Nephron (organoid): Measurements from ENCODE around the gene PTF1A.
A peak's percentile ranks its signal among the peaks of the same experiment; 100 is the strongest.

Experiments used
- H3K27ac Mint-ChIP-seq, 3 experiments: 2 replicates each; pipeline ENCODE4 v1.8.0; 2020; ENCODE audit warnings: mixed read lengths in 3 of 3, mild to moderate bottlenecking in 2 of 3, moderate library complexity in 1 of 3
- H3K27me3 Mint-ChIP-seq: 2 replicates; pipeline ENCODE4 v1.8.0; 2021; ENCODE audit warnings: low read depth, mild to moderate bottlenecking, moderate library complexity, mixed read lengths
- H3K36me3 Mint-ChIP-seq: 2 replicates; pipeline ENCODE4 v1.8.0; 2020; ENCODE audit warnings: low read depth, mixed read lengths
- H3K4me1 Mint-ChIP-seq: 2 replicates; pipeline ENCODE4 v1.8.0; 2020; ENCODE audit warnings: mixed read lengths
- H3K4me3 Mint-ChIP-seq, 3 experiments: 2 replicates each; pipeline ENCODE4 v1.8.0; 2020; ENCODE audit warnings: mild to moderate bottlenecking in 3 of 3, mixed read lengths in 3 of 3, moderate library complexity in 2 of 3
- H3K9me3 Mint-ChIP-seq: 2 replicates; pipeline ENCODE4 v1.8.0; 2020; ENCODE audit warnings: mixed read lengths
- TF ChIP-seq, protein P1 (sequence below), 3 experiments: fragments of 200-600 bp; sonication (generic); IDR thresholded peaks; one replicate each; pipeline ENCODE4 v1.5.0; 2021; ENCODE audit warnings: antibody characterized with exemption in 3 of 3; ENCODE audit not compliant: unreplicated experiment in 3 of 3

Gene PTF1A

DNA sequence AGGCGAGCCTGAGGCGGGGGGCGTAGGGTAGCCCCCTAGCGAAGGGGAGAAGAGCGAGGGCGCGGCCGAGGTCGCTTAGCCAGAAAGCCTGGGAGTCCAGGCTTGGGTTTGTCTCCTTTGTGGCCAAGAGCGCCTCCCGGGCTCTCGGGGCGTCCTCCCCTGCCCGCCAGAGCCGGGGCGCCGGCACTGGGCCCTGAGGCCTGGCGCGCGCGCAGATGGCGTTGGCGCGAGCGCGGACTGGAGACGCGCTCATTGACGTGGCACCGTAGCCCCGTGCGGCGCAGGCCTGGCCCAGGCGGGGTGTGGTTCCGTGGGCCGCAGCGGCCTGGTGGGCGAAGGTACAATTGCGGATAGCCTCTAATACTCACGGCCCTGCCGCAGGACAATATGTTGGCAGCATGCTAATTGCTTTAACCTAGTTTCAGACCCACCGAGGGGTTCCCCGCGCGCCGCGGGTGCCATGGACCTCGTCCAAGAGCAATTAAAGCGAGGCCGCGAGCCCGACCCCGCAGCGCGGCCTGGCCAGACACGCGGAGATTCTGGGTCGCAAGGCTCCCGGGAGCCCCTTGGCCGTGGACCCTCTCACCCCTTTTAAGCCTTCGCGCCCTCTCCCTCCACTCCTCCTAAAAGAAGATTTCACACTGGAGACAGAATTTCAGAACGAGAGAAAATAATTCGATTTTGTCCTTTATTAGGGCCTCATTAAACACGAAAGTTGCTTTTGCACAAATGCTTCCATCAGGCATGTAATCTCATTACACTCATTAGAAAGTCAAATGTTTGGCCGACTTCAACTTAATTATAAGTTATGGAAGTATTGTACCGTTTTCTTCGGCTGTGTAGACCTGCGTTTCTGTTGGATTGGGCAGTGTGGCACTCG, 3.1 kb downstream of the PTF1A start:
- TF ChIP-seq, protein P1, sequence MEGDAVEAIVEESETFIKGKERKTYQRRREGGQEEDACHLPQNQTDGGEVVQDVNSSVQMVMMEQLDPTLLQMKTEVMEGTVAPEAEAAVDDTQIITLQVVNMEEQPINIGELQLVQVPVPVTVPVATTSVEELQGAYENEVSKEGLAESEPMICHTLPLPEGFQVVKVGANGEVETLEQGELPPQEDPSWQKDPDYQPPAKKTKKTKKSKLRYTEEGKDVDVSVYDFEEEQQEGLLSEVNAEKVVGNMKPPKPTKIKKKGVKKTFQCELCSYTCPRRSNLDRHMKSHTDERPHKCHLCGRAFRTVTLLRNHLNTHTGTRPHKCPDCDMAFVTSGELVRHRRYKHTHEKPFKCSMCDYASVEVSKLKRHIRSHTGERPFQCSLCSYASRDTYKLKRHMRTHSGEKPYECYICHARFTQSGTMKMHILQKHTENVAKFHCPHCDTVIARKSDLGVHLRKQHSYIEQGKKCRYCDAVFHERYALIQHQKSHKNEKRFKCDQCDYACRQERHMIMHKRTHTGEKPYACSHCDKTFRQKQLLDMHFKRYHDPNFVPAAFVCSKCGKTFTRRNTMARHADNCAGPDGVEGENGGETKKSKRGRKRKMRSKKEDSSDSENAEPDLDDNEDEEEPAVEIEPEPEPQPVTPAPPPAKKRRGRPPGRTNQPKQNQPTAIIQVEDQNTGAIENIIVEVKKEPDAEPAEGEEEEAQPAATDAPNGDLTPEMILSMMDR (IDR thresholded peaks at IDR 0.05; ENCODE audit: unreplicated experiment in 3 of 3) = no peak

GRCh38 chr10:23195846-23196600, 3.9 kb downstream of the PTF1A start:
- Mint-ChIP-seq H3K27me3 (peaks cover 97% of the 10 kb centered on the region), H3K27ac (no peak overlapping the region), H3K36me3 (no peaks in the 10 kb centered on the region), H3K9me3 (peaks cover 2% of the 10 kb centered on the region), H3K4me1 (peaks cover 6% of the 10 kb centered on the region), H3K4me3 (peak overlapping the region in 2 of 3 experiments; percentile 57)
- TF ChIP-seq, protein P1 (IDR thresholded peaks at IDR 0.05; ENCODE audit: unreplicated experiment in 3 of 3) = no peak

More for the DNA sequence above, 3.1 kb downstream of the PTF1A start:
- Mint-ChIP-seq H3K36me3 (no peaks in the 10 kb centered on the region), H3K27ac (no peak overlapping the region), H3K9me3 (peaks cover 5% of the 10 kb centered on the region), H3K27me3 (peaks cover 97% of the 10 kb centered on the region), H3K4me3 (peak overlapping the region in 2 of 3 experiments; percentile 57 to 75), H3K4me1 (peaks cover 6% of the 10 kb centered on the region)

DNA sequence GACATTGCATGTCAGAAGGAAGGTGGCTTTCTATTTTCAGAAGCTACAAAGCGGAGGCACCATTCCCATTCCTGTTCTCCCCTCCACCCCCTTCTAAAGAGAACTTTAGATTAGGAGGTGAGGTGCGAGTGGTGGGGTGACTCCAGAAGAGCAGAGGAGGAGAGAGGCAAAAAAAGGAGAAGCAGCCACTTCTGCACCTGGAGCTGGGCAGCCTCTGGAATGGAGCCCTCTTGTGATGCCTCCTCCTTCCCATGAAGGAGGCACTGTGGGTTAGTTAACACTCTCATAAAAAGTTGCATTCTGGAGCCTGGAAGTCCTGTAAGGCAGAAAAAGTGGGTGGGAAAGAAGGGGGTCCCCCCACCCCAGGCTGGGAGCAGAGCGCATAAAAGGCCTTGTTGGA, 4.8 kb downstream of the PTF1A start:
- H3K27ac Mint-ChIP-seq = no peak overlapping the region
- peaks cover 6% of the 10 kb centered on the region for H3K4me1 Mint-ChIP-seq
- H3K9me3 Mint-ChIP-seq = peaks cover 2% of the 10 kb centered on the region
- no peaks in the 10 kb centered on the region for H3K36me3 Mint-ChIP-seq
- TF ChIP-seq, protein P1 (IDR thresholded peaks at IDR 0.05; ENCODE audit: unreplicated experiment in 3 of 3) = no peak
- H3K27me3 Mint-ChIP-seq = peaks cover 97% of the 10 kb centered on the region
- no peak overlapping the region for H3K4me3 Mint-ChIP-seq

DNA sequence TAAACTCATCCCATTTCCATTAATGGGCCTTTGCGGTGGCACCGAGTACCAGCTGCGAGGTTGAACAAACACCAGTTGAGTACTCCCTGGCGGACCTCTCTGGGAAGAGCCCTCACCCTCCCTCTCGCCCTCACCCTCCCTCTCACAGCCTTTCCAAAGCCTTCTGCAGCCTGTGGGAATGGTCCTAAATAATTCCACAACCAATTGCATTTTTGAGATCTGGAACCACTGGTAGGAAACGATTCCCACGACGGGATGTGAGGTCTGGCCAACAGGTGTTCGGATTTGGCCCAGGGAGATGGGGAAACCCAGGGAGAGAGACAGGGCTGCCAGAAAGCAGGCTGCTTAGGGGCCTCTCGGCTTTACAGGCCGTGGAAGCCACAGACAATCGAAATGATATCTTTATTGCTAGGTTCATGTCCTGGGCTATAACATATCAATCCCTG, 5.3 kb downstream of the PTF1A start:
- Mint-ChIP-seq H3K27ac (no peak overlapping the region), H3K4me3 (no peak overlapping the region), H3K36me3 (no peaks in the 10 kb centered on the region), H3K4me1 (peaks cover 6% of the 10 kb centered on the region), H3K9me3 (peaks cover 2% of the 10 kb centered on the region), H3K27me3 (peaks cover 97% of the 10 kb centered on the region)
- TF ChIP-seq, protein P1 (IDR thresholded peaks at IDR 0.05; ENCODE audit: unreplicated experiment in 3 of 3) = no peak

- Mint-ChIP-seq H3K4me3 (no peak overlapping the region), H3K4me1 (peaks cover 6% of the 10 kb centered on the region), H3K27me3 (peaks cover 99% of the 10 kb centered on the region), H3K36me3 (no peaks in the 10 kb centered on the region), H3K27ac (no peak overlapping the region), H3K9me3 (peaks cover 2% of the 10 kb centered on the region)
- TF ChIP-seq, protein P1 (IDR thresholded peaks at IDR 0.05; ENCODE audit: unreplicated experiment in 3 of 3) = no peak
These were observed 6.5 kb downstream of the PTF1A start for GRCh38 chr10:23198610-23198939.
